Prostate gland (tissue), 2 donors: ENCODE data around the gene DYSF. TPM values are rescaled to one million over a fixed set of nuclear protein-coding genes. Genes with fewer than 3 reads are reported as not detected.

Experiments
- DNase-seq: peaks from one replicate; pipeline ENCODE4 v3.0.0-alpha.2; 2019; ENCODE audit warnings: low spot score
- H3K27ac ChIP-seq, 2 donors: fragments of 200-600 bp; sonication (generic); 2 replicates each; pipeline ENCODE4 v1.5.1; 2017 to 2019
- H3K27me3 ChIP-seq: fragments of 200-600 bp; sonication (generic); replicated peaks from 2 replicates; pipeline ENCODE4 v1.5.1; 2019; ENCODE audit not compliant: insufficient read depth
- H3K36me3 ChIP-seq, 2 donors: fragments of 200-600 bp; sonication (generic); 1 replicate in 1 of 2; 2 replicates in 1 of 2; pipeline versions ENCODE4 v1.5.1 to v1.8.1; 2017 to 2019
- H3K4me1 ChIP-seq: fragments of 200-600 bp; sonication (generic); replicated peaks from 2 replicates; pipeline ENCODE4 v1.5.1; 2019
- H3K4me3 ChIP-seq, 2 donors: fragments of 200-600 bp; sonication (generic); 2 replicates each; pipeline ENCODE4 v1.5.1; 2017 to 2019
- H3K9me3 ChIP-seq: fragments of 200-600 bp; sonication (generic); 2 replicates; pipeline ENCODE4 v1.5.1; 2017
- POLR2A ChIP-seq: fragments of 450-650 bp; IDR thresholded peaks from one replicate; pipeline ENCODE4 v1.6.1; 2016; ENCODE audit warnings: antibody characterized with exemption, mild to moderate bottlenecking
- POLR2AphosphoS5 ChIP-seq: sonication (generic); formaldehyde crosslinking; IDR thresholded peaks from one replicate; pipeline ENCODE4 v1.6.1; 2017; ENCODE audit warnings: antibody characterized with exemption
- WGBS: methylation state at CpG from one replicate; pipeline ENCODE4 v1.1.5; 2018; 5-methylcytosine and 5-hydroxymethylcytosine counted together
- intact Hi-C: fragments of 100-400 bp; cut with DNase I; formaldehyde crosslinking; loops from one replicate; pipeline ENCODE4 v1.14.2; 2022
- total RNA-seq, 2 donors: library from RNA; depleted of rRNA; stranded (reverse); fragments of >200 nt; gene quantifications; one replicate each; pipeline ENCODE4 v1.1.0, GENCODE V29; 2016
- TF ChIP-seq, protein P1 (sequence below), 4 experiments: fragments of 200-600 bp in 2 of 4; fragments of 450-650 bp in 2 of 4; sonication (generic) in 2 of 4; IDR thresholded peaks; 1 replicate in 3 of 4; 2 replicates in 1 of 4; pipeline ENCODE4 v1.5.1; 2016 to 2019; ENCODE audit warnings: antibody characterized with exemption in 4 of 4, mild to moderate bottlenecking in 2 of 4, moderate library complexity in 2 of 4

Gene DYSF
- total RNA-seq, 2 donors from 2014 or later, result 5.9 to 9.4 TPM

DNA sequence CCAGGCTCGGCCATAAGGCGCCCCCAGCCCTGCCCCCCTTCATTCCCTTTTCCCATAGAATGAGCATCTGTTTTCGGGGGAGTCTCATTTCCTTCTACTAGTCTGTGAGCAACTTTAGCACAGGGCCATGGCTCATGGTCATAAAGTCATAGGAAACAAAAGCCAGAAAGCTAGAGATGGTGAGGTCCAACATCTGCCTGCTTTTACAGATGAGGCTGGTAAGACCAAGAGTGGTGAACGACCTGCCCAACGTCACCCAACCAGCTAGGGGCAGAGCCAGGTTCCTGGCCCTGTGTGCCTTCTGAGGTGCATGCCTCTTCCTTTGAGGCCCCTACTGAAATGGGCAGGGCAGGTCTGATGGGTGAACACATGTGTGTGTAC is 212.7 kb downstream of the DYSF start:
- no peaks in the 10 kb centered on the region for H3K36me3 ChIP-seq
- H3K4me3 ChIP-seq, result no peak overlapping the region
- H3K27ac ChIP-seq, result no peak overlapping the region
- intact Hi-C loops, result no loop called here
- no peaks in the 10 kb centered on the region for H3K27me3 ChIP-seq
- no peak for DNase-seq
- WGBS, result 84% methylated on average over 5 of the region's 5 CpGs
- no peaks in the 10 kb centered on the region for H3K4me1 ChIP-seq
- no peaks in the 10 kb centered on the region for H3K9me3 ChIP-seq
- TF ChIP-seq POLR2A (no peak), POLR2AphosphoS5 (no peak)
- TF ChIP-seq, protein P1, sequence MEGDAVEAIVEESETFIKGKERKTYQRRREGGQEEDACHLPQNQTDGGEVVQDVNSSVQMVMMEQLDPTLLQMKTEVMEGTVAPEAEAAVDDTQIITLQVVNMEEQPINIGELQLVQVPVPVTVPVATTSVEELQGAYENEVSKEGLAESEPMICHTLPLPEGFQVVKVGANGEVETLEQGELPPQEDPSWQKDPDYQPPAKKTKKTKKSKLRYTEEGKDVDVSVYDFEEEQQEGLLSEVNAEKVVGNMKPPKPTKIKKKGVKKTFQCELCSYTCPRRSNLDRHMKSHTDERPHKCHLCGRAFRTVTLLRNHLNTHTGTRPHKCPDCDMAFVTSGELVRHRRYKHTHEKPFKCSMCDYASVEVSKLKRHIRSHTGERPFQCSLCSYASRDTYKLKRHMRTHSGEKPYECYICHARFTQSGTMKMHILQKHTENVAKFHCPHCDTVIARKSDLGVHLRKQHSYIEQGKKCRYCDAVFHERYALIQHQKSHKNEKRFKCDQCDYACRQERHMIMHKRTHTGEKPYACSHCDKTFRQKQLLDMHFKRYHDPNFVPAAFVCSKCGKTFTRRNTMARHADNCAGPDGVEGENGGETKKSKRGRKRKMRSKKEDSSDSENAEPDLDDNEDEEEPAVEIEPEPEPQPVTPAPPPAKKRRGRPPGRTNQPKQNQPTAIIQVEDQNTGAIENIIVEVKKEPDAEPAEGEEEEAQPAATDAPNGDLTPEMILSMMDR (IDR thresholded peaks at IDR 0.05), result no peak

- no peak for DNase-seq
- Histone ChIP-seq H3K27ac (no peak overlapping the region), H3K36me3 (no peaks in the 10 kb centered on the region), H3K4me3 (no peak overlapping the region), H3K4me1 (no peaks in the 10 kb centered on the region), H3K9me3 (no peaks in the 10 kb centered on the region), H3K27me3 (no peaks in the 10 kb centered on the region)
- intact Hi-C loops, result no loop called here
- 89% methylated on average over 15 of the region's 15 CpGs for WGBS
- TF ChIP-seq, protein P1 (IDR thresholded peaks at IDR 0.05), result no peak
- TF ChIP-seq POLR2AphosphoS5 (no peak), POLR2A (no peak)
Measured at GRCh38 chr2:71667256-71668182, 214.2 kb downstream of the DYSF start.

GRCh38 chr2:71668326-71669057 is 215.1 kb downstream of the DYSF start:
- no peaks in the 10 kb centered on the region for H3K27me3 ChIP-seq
- H3K4me3 ChIP-seq, result no peak overlapping the region
- no peak overlapping the region for H3K27ac ChIP-seq
- WGBS, result 80% methylated on average over 17 of the region's 17 CpGs
- no peaks in the 10 kb centered on the region for H3K4me1 ChIP-seq
- H3K36me3 ChIP-seq, result no peaks in the 10 kb centered on the region
- intact Hi-C loops, result no loop called here
- TF ChIP-seq POLR2AphosphoS5 (no peak), POLR2A (no peak)
- TF ChIP-seq, protein P1 (IDR thresholded peaks at IDR 0.05), result no peak
- peak; percentile 1 for DNase-seq
- H3K9me3 ChIP-seq, result no peaks in the 10 kb centered on the region

DNA sequence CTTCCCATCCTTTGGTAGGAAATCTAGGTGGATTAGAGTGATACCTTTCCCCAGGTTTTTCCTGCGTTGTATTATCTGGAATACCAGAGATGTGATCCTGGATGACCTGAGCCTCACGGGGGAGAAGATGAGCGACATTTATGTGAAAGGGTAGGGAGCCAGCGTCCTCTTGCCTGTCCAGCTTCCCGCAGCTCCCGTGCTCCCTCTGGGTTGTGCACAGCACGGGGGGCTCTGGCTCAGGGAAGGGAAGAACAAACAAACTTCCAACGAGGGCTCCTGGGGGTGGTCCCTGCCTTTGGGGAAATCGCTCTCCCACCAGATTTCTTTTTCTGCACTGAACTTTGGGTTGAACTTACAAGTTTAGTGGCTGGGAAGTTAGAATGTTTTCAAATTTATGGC is 215.7 kb downstream of the DYSF start:
- H3K27me3 ChIP-seq, result no peaks in the 10 kb centered on the region
- no peak overlapping the region for H3K4me3 ChIP-seq
- no peaks in the 10 kb centered on the region for H3K9me3 ChIP-seq
- H3K36me3 ChIP-seq, result no peaks in the 10 kb centered on the region
- H3K4me1 ChIP-seq, result no peaks in the 10 kb centered on the region
- DNase-seq, result peak; percentile 2
- WGBS, result 75% methylated on average over 9 of the region's 9 CpGs
- no peak overlapping the region for H3K27ac ChIP-seq
- intact Hi-C loops, result no loop called here
- TF ChIP-seq, protein P1 (IDR thresholded peaks at IDR 0.05), result no peak
